ENCODE measurements around the gene HCN4.

Gene HCN4

DNA sequence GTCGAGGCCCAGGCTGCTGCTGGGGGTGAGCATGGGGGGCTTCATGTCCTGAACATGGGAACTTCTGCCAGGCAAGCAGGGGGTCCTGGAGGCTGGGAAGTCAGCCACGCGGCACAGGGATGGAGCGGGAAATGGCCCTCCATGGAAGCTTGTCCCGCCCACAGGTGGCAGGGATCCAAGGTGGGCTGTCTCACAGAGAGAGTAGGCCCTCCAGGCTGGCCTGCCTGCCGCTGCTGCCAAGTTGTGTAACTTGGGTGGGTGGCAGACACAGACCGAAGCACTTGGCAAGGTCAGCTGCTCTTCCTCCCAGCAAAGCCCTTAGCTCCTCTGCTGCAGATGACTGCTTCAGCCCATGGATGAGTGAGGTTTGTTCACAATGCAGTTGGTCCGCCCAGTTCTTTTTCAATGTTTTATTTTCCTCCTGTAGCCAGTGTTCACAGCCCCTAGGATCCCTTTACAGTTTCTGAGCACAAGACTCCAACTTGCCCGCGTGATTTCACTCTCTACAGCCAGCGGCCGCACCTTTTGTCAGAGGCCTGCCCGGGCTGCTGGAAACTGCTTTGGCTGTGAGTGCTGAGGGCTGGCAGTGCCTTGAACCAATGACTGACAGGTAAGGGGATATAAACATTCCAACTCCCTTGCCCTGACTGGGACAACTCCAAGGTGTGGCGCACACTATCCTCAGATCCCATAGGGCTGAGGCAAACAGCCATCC, 26.7 kb downstream of the HCN4 start:
- no peak for DNase-seq (ENCODE audit: low read depth, low spot score)
- TF ChIP-seq, protein P1, sequence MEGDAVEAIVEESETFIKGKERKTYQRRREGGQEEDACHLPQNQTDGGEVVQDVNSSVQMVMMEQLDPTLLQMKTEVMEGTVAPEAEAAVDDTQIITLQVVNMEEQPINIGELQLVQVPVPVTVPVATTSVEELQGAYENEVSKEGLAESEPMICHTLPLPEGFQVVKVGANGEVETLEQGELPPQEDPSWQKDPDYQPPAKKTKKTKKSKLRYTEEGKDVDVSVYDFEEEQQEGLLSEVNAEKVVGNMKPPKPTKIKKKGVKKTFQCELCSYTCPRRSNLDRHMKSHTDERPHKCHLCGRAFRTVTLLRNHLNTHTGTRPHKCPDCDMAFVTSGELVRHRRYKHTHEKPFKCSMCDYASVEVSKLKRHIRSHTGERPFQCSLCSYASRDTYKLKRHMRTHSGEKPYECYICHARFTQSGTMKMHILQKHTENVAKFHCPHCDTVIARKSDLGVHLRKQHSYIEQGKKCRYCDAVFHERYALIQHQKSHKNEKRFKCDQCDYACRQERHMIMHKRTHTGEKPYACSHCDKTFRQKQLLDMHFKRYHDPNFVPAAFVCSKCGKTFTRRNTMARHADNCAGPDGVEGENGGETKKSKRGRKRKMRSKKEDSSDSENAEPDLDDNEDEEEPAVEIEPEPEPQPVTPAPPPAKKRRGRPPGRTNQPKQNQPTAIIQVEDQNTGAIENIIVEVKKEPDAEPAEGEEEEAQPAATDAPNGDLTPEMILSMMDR (IDR thresholded peaks at IDR 0.05; ENCODE audit: low read depth, low read length), result no peak
- no peak overlapping the region for H3K4me3 ChIP-seq (ENCODE audit: low read depth, low read length)
- in situ Hi-C loops (cut with HindIII; ENCODE audit: low sequenced_read_pairs), result no loop called here

DNA sequence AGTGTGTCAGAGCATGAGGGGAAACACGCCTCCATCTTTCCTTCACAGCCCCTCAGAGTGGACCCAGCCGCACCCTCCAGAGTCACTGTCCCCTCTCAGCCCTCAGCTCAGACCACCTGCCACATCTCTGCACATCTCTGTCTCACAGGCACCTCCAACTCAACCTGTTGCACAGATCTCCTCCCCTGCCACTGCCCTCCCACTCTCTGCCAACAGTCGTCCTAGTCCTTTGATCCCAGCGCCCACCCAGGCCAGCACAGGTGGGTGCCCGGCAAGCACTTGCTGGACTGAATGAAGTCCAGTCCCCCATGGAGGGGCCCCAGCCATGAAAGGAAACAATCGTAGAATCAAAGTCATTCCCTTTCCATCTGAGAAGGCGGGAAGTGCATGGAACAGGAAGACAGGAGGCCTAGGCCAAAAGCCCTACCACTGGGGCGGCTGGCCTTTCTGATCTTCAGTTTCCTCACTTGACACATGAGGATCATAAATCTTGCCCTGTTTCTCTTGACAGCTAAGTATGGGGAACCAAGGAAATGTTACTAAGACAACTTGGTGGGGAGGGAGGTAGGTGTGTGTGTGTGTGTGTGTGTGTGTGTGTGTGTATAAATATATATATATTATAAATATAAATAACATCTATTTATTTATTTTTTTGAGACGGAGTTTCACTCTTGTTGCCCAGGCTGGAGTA, 28.1 kb downstream of the HCN4 start:
- in situ Hi-C loops (cut with HindIII; ENCODE audit: low sequenced_read_pairs), result no loop called here
- no peak overlapping the region for H3K4me3 ChIP-seq (ENCODE audit: low read depth, low read length)

DNA sequence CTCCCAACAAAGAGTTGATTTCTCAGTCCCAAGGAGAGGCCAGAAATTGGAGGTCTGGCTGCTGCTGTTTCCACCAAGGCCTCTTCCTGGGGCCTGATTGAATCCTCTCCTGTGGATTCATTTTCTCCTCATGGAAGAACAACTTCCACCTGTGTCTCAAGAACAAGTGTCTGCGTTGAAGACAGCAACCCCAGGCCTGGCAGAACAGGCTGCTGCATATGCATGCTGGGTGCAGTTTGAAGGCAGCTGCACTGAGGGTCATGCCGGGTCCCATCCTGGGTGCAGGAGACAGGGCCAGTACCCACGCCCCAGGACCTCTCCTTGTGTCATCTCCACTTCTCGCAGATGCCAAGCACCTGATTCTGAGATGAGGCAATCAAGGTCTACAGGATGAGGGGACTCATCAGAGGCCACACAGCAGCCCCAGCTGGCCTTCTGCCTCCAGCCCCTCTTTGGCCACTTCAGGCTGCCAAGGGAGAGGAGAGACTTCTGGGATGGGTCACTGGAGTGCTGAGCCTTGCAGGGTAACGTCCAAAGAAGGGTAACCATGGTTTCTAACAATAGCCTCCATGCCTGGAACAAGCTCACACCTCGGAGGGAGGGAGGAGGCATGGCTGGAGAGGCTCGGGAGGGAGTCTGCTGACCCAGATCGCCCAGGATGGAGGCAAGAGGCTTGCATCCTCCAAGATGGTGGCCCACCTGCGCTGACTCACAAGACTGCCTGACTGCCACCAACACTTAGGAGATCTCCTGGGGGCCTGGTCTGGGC, 30.0 kb downstream of the HCN4 start:
- no peak overlapping the region for H3K4me3 ChIP-seq (ENCODE audit: low read depth, low read length)
- DNase-seq (ENCODE audit: low read depth, low spot score), result no peak
- in situ Hi-C loops (cut with HindIII; ENCODE audit: low sequenced_read_pairs), result no loop called here
- TF ChIP-seq, protein P1 (IDR thresholded peaks at IDR 0.05; ENCODE audit: low read depth, low read length), result no peak

More for the DNA sequence above, 28.1 kb downstream of the HCN4 start:
- TF ChIP-seq, protein P1 (IDR thresholded peaks at IDR 0.05; ENCODE audit: low read depth, low read length), result no peak
- no peak for DNase-seq (ENCODE audit: low read depth, low spot score)

DNA sequence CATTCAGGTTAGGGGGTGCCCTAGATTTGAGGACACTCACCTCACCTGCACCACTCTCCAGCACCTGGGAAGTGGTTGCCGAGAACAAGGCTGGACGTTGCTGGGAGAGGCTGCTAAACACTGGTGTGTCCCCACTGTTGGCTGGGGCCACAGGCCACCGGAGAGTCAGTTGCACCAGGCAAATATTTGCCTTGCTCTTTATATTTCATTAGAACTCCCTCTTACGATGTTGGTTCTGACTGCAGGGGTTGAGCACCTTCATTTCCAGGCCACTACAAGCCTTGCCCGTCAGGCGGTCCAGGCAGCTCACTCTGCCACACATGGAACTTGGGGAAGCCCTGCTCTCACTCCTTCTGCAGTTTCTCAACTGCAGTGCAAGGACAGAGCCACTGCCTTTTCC, 30.7 kb downstream of the HCN4 start:
- H3K4me3 ChIP-seq (ENCODE audit: low read depth, low read length), result no peak overlapping the region
- in situ Hi-C loops (cut with HindIII; ENCODE audit: low sequenced_read_pairs), result no loop called here
- TF ChIP-seq, protein P1 (IDR thresholded peaks at IDR 0.05; ENCODE audit: low read depth, low read length), result no peak
- no peak for DNase-seq (ENCODE audit: low read depth, low spot score)

DNA sequence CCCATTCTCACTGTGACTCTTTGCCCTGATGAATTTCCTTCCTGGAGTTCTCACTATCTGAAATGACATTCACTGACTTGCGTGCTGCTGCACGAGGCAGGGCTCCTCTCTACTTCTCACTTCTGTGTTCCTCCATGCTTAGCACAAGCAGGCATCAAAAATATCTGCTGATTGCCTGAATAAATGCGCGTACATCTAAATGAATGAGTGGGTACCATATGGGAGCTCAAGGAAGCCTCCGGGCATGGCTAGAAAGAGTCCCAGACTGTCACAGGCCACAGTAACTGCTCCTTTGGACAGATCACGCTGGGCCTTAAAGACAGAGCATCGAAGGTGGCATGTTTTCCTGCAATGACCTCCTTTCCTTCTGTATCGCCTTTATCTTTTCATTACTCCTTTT, 31.6 kb downstream of the HCN4 start:
- TF ChIP-seq, protein P1 (IDR thresholded peaks at IDR 0.05; ENCODE audit: low read depth, low read length), result no peak
- no peak overlapping the region for H3K4me3 ChIP-seq (ENCODE audit: low read depth, low read length)
- no peak for DNase-seq (ENCODE audit: low read depth, low spot score)
- in situ Hi-C loops (cut with HindIII; ENCODE audit: low sequenced_read_pairs), result no loop called here

DNA sequence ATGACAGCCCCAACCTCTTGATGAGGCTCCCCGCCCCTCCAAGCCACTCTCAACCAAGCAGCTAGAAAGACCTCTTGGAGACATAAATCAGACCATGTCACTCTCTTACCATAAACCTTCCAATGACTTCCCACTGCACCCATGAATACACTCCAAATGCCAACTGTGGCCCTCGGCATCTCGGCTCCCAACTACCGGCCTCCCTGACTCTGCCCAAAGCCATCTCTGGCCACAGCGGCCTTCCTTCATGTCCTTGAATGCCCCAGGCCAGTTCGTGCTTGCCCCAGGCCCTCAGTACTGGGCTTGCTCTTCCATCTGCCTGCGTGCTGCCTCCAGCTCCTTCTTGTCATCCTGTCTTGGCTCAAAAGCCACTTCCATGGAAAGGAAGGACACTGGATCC, 32.0 kb downstream of the HCN4 start:
- TF ChIP-seq, protein P1 (IDR thresholded peaks at IDR 0.05; ENCODE audit: low read depth, low read length), result no peak
- no peak for DNase-seq (ENCODE audit: low read depth, low spot score)
- in situ Hi-C loops (cut with HindIII; ENCODE audit: low sequenced_read_pairs), result no loop called here
- no peak overlapping the region for H3K4me3 ChIP-seq (ENCODE audit: low read depth, low read length)

All from astrocyte of the spinal cord (primary cell).